Activated T-helper 1 cell treated with anti-CD3 and anti-CD28 coated beads, Interleukin-12 subunit alpha, Interleukin-12 subunit beta, Interleukin-2, Interleukin-4 antibody, amounts not matched to agents 30 ng/mL and 10 ng/mL and 1 ng/mL, durations not matched to agents 14 hours and 24 hours and 36 hours (primary cell): ENCODE data around the gene NUBPL. TPM values are rescaled to one million over a fixed set of nuclear protein-coding genes. Genes with fewer than 3 reads are reported as not detected.
"Not testable (repeated sequence)": the region's sequence is repeated elsewhere in the genome, so short reads cannot be mapped to it uniquely, and the experiment has no call there.

Experiments used
- DNase-seq: peaks from one replicate; pipeline ENCODE4 v3.0.0; 2021; ENCODE audit warnings: low spot score
- H3K27ac Mint-ChIP-seq: one replicate; pipeline ENCODE4 v1.8.0; 2021; ENCODE audit warnings: mild to moderate bottlenecking, mixed read lengths
- H3K27me3 Mint-ChIP-seq: one replicate; pipeline ENCODE4 v1.8.0; 2022; ENCODE audit warnings: mild to moderate bottlenecking, moderate library complexity, mixed read lengths; ENCODE audit not compliant: insufficient read depth
- H3K36me3 Mint-ChIP-seq: one replicate; pipeline ENCODE4 v1.8.0; 2021; ENCODE audit warnings: low read depth, mixed read lengths
- H3K4me1 Mint-ChIP-seq: one replicate; pipeline ENCODE4 v1.8.0; 2021; ENCODE audit warnings: low read depth, mixed read lengths
- H3K4me3 Mint-ChIP-seq: one replicate; pipeline ENCODE4 v1.8.0; 2021; ENCODE audit warnings: mild to moderate bottlenecking, moderate library complexity, mixed read lengths
- H3K9me3 Mint-ChIP-seq: one replicate; pipeline ENCODE4 v1.8.0; 2021; ENCODE audit warnings: mixed read lengths
- intact Hi-C: fragments of 100-400 bp; cut with micrococcal nuclease; formaldehyde crosslinking; loops from one replicate; pipeline ENCODE4 v1.15.1; 2024
- total RNA-seq: library from RNA; stranded (reverse); gene quantifications from 2 replicates; pipeline ENCODE4 v1.2.3, GENCODE V29; 2022

The NUBPL gene
- total RNA-seq, 1 donor from 2014 or later = 12.0 TPM

- intact Hi-C loops = no loop called here
- DNase-seq = no peak
- Mint-ChIP-seq H3K36me3 (no peaks in the 10 kb centered on the region), H3K27ac (no peak overlapping the region), H3K4me1 (no peaks in the 10 kb centered on the region), H3K4me3 (no peak overlapping the region), H3K27me3 (peaks cover 2% of the 10 kb centered on the region), H3K9me3 (no peaks in the 10 kb centered on the region)
Observed at GRCh38 chr14:31887929-31888580, 326.9 kb downstream of the NUBPL start.

DNA sequence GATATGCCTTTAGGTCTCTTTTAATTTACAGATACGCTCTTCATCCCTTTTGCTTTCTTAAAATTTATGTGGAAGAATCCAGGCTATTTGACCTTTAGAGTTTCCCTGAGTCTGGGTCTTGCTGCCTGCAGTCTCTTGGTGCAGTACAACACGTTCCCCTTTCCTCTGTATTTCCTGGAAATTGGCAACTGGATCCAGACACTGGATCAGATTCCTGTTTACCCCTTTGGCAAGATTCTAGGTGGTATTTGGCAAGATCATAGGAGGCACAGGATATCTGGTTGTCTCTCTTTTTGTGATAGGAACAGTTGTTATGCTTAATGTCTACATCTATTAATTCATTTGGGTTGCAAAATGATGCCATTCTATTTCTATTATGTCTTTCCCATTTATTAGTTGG, 328.1 kb downstream of the NUBPL start:
- no peak for DNase-seq
- Mint-ChIP-seq H3K4me1 (no peaks in the 10 kb centered on the region), H3K4me3 (no peak overlapping the region), H3K27ac (no peak overlapping the region), H3K27me3 (peaks cover 2% of the 10 kb centered on the region), H3K36me3 (no peaks in the 10 kb centered on the region), H3K9me3 (no peaks in the 10 kb centered on the region)
- intact Hi-C loops = no loop called here

GRCh38 chr14:31890202-31890601, 329.0 kb downstream of the NUBPL start:
- H3K27ac Mint-ChIP-seq, intact Hi-C loops, H3K9me3 Mint-ChIP-seq, DNase-seq, H3K4me1 Mint-ChIP-seq, H3K36me3 Mint-ChIP-seq, H3K27me3 Mint-ChIP-seq, H3K4me3 Mint-ChIP-seq: not testable (repeated sequence)

DNA sequence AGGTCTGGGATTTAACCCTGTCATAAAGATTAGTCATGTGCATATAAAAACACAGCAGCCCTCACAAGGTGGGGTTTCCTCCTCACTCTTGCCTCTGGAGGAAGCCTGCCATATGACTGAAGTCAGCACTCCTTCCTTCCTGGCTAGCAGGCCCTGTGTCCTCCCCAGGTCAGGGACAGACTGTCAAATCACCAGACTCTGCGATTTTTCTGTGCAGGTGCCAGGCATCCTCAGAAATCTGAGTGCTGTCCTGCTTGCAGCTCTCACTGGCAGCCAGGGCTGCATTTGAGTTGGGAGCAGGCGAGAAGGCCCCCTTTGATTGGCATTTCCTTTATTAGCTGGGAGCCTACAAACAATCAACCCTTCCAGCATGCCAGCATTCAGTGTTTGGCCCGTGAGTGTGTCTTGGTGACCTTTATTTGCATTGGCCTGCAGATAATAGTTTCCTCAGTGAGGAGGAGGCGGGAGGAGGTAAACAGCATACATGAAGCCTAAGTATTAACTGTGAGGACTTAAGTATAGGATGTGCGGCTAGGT, 332.1 kb downstream of the NUBPL start:
- Mint-ChIP-seq H3K4me1 (no peaks in the 10 kb centered on the region), H3K27me3 (no peaks in the 10 kb centered on the region), H3K27ac (no peak overlapping the region), H3K9me3 (no peaks in the 10 kb centered on the region), H3K4me3 (no peak overlapping the region), H3K36me3 (no peaks in the 10 kb centered on the region)
- intact Hi-C loops = no loop called here
- no peak for DNase-seq

DNA sequence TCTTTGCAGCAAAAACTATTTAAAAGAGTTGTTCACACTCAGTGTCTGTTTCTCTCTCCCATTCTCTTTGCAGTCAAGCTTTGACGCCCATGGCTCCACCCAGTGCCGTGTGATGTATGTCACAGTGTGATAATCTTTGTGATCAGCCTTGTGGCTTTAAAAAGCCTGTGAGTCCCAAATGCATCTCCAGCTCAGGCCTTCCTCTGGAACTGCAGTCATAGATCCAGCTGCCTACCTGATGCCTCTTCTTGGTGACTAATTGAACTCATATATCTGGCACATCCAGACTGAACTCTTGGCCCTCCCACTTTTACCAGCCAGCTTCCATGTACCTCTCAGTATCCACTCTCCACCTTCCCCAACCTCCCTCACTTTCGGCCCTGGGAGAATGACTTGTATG, 333.1 kb downstream of the NUBPL start:
- Mint-ChIP-seq H3K36me3 (no peaks in the 10 kb centered on the region), H3K4me3 (no peak overlapping the region)

DNA sequence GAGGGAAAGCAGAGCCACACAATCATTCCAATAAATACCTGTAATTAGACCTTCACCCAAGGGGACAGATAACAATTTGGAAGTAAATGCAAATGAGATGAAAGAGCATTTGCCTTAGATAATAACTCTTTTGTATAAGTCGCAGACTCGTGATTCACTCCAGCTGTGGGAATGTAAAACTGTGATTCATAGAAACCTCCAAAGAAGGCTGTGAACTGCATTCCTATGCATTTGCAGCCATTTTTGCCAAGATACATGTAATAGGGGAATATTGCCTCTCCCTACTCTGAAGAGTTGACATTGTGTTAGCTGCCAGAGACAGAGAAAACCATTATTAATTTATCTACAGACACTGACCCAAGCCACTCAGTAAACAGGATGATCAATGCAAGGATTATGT, 334.0 kb downstream of the NUBPL start:
- H3K9me3 Mint-ChIP-seq = no peaks in the 10 kb centered on the region
- H3K4me1 Mint-ChIP-seq = no peaks in the 10 kb centered on the region
- intact Hi-C loops = no loop called here
- no peaks in the 10 kb centered on the region for H3K36me3 Mint-ChIP-seq
- no peak for DNase-seq
- no peak overlapping the region for H3K27ac Mint-ChIP-seq
- H3K27me3 Mint-ChIP-seq = peaks cover 4% of the 10 kb centered on the region
- H3K4me3 Mint-ChIP-seq = no peak overlapping the region

More for the DNA sequence above, 333.1 kb downstream of the NUBPL start:
- H3K27ac Mint-ChIP-seq = no peak overlapping the region
- no peaks in the 10 kb centered on the region for H3K9me3 Mint-ChIP-seq
- intact Hi-C loops = no loop called here
- H3K27me3 Mint-ChIP-seq = peaks cover 4% of the 10 kb centered on the region
- H3K4me1 Mint-ChIP-seq = no peaks in the 10 kb centered on the region
- DNase-seq = no peak

DNA sequence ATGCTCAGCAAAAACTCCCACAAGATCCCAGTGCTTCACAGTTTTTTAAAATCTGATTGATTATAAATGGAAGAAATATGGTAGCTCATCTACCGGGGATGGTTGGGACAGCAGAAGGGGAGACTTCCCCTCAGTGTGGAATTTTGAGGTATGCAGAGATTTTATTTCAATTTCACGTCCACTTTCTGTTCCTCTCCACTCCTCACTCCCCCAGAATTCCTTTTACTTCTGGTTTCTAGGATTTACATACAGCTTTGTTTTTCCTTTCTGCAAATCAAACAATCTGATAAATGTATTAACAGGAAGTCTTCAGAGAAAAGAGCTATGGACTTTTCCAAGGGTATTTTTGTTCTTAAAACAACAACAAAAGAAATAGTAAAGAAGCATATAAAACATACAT, 334.4 kb downstream of the NUBPL start:
- Mint-ChIP-seq H3K36me3 (no peaks in the 10 kb centered on the region), H3K27me3 (peaks cover 4% of the 10 kb centered on the region), H3K9me3 (no peaks in the 10 kb centered on the region), H3K4me3 (no peak overlapping the region), H3K4me1 (no peaks in the 10 kb centered on the region), H3K27ac (no peak overlapping the region)
- DNase-seq = no peak
- intact Hi-C loops = no loop called here

DNA sequence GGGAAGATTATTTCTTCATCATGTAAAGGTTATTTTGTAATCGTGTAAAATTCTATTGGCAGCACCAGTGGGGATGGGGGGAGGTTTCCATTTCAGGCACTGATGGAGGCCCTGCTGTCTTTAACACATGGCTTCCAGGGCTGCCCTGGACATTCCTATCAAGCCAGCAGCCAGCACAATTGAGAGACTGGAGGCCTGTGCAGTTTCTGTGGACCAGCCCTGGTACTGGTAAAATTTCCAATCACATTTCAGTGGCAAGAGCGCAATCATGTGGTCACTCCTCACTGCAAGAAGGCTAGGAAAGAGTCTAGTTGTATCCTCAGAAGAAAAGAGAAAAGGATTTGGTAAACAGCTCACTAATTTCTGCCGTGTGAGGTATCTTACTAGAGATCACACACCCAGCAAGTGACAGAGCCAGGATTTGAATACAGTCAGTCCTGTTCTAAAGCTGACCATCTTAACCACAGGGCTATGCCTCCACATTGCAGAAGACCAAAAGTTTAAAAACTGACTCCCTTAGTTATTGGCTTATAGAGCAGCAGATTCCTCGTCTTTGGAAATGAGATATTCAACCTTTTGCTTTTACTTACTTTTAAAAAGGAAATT, 336.5 kb downstream of the NUBPL start:
- intact Hi-C loops = no loop called here
- no peak for DNase-seq
- Mint-ChIP-seq H3K27me3 (peaks cover 4% of the 10 kb centered on the region), H3K9me3 (no peaks in the 10 kb centered on the region), H3K27ac (no peak overlapping the region), H3K4me3 (no peak overlapping the region), H3K4me1 (no peaks in the 10 kb centered on the region), H3K36me3 (no peaks in the 10 kb centered on the region)

GRCh38 chr14:31898838-31899528, 337.8 kb downstream of the NUBPL start:
- Mint-ChIP-seq H3K36me3 (no peaks in the 10 kb centered on the region), H3K4me1 (no peaks in the 10 kb centered on the region), H3K4me3 (no peak overlapping the region), H3K27me3 (peaks cover 4% of the 10 kb centered on the region), H3K27ac (no peak overlapping the region), H3K9me3 (no peaks in the 10 kb centered on the region)
- no peak for DNase-seq
- intact Hi-C loops = no loop called here

GRCh38 chr14:31902002-31902401, 340.8 kb downstream of the NUBPL start:
- Mint-ChIP-seq H3K36me3 (no peaks in the 10 kb centered on the region), H3K4me3 (no peak overlapping the region), H3K27ac (no peak overlapping the region), H3K9me3 (no peaks in the 10 kb centered on the region), H3K4me1 (no peaks in the 10 kb centered on the region), H3K27me3 (peaks cover 4% of the 10 kb centered on the region)
- intact Hi-C loops = no loop called here
- DNase-seq = no peak

DNA sequence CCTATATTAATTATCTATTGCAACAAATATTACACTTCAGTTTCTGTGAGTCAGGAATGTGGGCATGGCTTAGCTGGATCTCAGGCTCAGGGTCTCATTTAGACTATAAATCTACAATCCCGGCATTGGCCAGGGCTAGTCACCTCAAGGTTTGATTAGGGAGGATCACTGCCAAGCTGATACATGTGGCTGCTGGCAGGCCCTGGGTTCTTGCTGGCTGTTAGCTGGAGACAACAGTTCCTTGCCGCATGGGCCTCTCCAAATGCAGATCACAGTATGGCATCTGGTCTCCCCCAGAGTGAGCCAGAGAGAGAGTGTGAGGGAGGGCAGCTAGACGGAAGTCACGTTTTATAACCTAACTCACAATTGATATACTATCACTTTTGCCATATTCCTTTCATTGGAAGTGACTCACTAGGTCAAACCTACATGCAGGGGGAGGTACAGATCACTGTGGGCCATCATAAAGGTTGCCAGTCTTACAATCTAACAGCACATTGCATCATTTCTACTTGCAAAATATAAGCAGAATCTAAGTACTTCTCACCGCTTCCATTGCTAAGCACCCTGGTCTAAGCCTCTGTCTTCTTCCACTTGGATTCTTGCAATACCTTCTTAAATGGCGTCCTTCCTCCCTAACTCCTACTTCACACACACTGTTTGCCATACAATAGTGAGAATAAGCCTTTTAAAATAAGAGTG, 341.9 kb downstream of the NUBPL start:
- H3K27me3 Mint-ChIP-seq = peaks cover 4% of the 10 kb centered on the region
- no peaks in the 10 kb centered on the region for H3K9me3 Mint-ChIP-seq
- DNase-seq = no peak
- H3K27ac Mint-ChIP-seq = no peak overlapping the region
- no peak overlapping the region for H3K4me3 Mint-ChIP-seq
- no peaks in the 10 kb centered on the region for H3K4me1 Mint-ChIP-seq
- intact Hi-C loops = no loop called here
- H3K36me3 Mint-ChIP-seq = no peaks in the 10 kb centered on the region

DNA sequence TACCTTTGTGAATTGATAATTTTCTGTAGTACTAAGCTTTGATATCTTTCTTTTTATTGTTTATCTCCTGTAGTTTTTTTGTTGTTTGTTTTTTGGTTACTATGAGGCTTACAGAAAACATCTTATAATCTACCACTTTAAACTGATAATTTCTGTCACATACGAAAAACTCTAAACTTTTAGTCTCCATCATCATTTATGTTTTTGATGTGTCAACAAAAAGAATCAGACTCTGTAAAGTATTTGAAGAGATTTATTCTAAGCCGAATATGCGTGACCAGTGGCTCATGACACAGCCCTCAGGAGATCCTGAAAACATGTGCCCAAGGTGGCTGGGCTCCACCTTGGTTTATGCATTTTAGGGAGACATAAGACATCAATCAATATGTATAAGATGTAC, 348.8 kb downstream of the NUBPL start:
- Mint-ChIP-seq H3K36me3 (no peaks in the 10 kb centered on the region), H3K27me3 (no peaks in the 10 kb centered on the region), H3K27ac (no peak overlapping the region), H3K4me1 (no peaks in the 10 kb centered on the region), H3K4me3 (no peak overlapping the region), H3K9me3 (peaks cover 9% of the 10 kb centered on the region)
- intact Hi-C loops = no loop called here
- no peak for DNase-seq
